RWPE1 (cell line): ENCODE data around the gene PTPRU.

ENCODE experiments used
- CTCF ChIA-PET: fragments of 350-600 bp; sonication (Branson Sonifier 250); formaldehyde crosslinking; extraction: SDS; loops from one replicate; lab custom pipeline; 2021; lab: Yijun Ruan, JAX
- POLR2A ChIA-PET: fragments of 400-600 bp; formaldehyde crosslinking; extraction: SDS; loops from one replicate; lab custom pipeline; 2020; ENCODE audit warnings: antibody characterized with exemption; ENCODE audit not compliant: low non-redundant PET; lab: Yijun Ruan, JAX
- DNase-seq: peaks from one replicate; pipeline ENCODE4 v3.0.0; 2012; ENCODE audit warnings: low spot score
- H3K27ac ChIP-seq: fragments of 450-650 bp; 2 replicates; pipeline ENCODE4 v1.5.1; 2017
- TF ChIP-seq, protein P1 (sequence below): fragments of 450-650 bp; conservative IDR thresholded peaks from 2 replicates; pipeline ENCODE4 v1.5.1; 2017; ENCODE audit warnings: low read depth, mild to moderate bottlenecking

The PTPRU gene

DNA sequence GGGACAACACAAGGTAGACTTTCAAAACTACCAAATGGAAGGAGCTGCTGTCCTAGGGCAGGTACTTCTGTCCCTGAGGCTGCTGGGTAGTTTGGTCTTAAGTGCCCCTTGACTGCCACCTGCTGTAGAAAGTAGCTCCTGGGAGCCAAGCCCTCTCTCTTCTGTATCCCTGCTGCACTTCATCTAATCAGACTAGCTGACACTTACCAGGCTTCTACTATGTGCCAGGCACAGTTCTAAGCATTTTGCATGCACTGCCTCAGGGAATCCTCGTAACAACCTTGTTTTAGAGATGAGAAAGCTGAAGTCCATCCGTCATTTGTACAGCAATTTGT, 38.8 kb upstream of the PTPRU start:
- POLR2A ChIA-PET: interaction anchor here (0.7 kb wide), 1 partner anchor 15 kb away, joined by 3 read pairs; no protein-coding TSS in a partner anchor
- TF ChIP-seq, protein P1, sequence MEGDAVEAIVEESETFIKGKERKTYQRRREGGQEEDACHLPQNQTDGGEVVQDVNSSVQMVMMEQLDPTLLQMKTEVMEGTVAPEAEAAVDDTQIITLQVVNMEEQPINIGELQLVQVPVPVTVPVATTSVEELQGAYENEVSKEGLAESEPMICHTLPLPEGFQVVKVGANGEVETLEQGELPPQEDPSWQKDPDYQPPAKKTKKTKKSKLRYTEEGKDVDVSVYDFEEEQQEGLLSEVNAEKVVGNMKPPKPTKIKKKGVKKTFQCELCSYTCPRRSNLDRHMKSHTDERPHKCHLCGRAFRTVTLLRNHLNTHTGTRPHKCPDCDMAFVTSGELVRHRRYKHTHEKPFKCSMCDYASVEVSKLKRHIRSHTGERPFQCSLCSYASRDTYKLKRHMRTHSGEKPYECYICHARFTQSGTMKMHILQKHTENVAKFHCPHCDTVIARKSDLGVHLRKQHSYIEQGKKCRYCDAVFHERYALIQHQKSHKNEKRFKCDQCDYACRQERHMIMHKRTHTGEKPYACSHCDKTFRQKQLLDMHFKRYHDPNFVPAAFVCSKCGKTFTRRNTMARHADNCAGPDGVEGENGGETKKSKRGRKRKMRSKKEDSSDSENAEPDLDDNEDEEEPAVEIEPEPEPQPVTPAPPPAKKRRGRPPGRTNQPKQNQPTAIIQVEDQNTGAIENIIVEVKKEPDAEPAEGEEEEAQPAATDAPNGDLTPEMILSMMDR: no peak
- no peak overlapping the region for H3K27ac ChIP-seq
- CTCF ChIA-PET: interaction anchor here (0.5 to 1.8 kb wide), 7 partner anchors 16 to 319 kb away, joined by 3 to 13 read pairs (median 5); partner anchors contain the start of gene SRSF4
- DNase-seq: no peak

DNA sequence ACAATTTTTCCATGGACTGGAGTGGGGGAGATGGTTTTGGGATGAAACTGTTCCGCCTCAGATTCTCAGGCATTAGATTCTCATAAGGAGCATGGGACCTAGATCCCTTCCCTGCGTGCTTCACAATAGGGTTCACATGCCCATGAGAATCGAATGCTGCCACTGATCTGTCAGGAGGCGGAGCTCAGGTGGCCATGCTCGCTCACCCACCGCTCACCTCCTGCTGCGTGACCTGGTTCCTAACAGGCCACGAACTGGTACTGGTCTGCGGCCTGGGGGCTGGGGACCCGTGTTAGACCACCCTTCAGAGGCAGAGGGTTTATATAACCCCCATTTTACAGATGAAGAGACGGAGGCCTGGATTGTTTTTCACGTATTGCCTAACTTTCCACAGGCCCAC, 38.3 kb upstream of the PTPRU start:
- DNase-seq: no peak
- CTCF ChIA-PET: interaction anchor here (1.1 to 1.8 kb wide), 4 partner anchors 16 to 316 kb away, joined by 3 to 13 read pairs (median 6); partner anchors contain the start of gene SRSF4
- POLR2A ChIA-PET: interaction anchor here (0.7 kb wide), 1 partner anchor 16 kb away, joined by 3 read pairs; no protein-coding TSS in a partner anchor
- no peak overlapping the region for H3K27ac ChIP-seq
- TF ChIP-seq, protein P1: no peak

DNA sequence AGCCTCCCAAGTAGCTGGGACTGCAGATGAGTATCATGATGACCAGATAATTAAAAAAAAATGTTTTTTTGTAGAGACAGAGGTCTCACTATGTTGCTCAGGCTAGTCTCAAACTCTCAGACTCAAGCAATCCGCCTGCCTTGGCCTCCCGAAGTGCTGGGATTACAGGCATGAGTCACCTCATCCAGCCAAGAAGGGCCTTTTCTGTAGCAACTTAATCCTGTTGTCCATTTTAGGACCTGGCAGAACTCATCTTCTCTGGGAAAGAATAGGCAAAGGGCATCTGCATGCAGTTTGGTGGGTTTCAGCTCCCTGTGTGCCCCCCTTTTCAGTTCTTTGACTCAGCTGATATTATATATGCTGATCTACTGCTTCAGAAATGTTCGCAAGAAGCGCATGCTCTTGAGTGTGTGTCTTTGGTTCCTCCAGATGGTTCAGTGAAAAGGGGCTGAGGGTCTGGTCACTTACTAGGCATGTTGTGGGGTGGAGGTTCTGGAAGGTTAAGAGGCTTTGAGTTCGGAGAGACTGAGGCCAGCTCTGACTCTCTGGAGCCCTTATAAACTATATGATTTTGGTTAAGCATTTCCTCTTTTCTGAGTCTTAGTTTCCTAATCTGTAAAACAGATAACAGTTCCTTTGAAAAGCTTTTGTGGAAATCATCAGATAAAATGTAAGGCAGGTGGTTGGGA, 35.3 kb upstream of the PTPRU start:
- POLR2A ChIA-PET: no interaction called here
- CTCF ChIA-PET: interaction anchor here (2.1 kb wide), 1 partner anchor 19 kb away, joined by 9 read pairs; the partner anchor contains the start of gene SRSF4
- H3K27ac ChIP-seq: no peak overlapping the region
- no peak for DNase-seq
- TF ChIP-seq, protein P1: no peak

DNA sequence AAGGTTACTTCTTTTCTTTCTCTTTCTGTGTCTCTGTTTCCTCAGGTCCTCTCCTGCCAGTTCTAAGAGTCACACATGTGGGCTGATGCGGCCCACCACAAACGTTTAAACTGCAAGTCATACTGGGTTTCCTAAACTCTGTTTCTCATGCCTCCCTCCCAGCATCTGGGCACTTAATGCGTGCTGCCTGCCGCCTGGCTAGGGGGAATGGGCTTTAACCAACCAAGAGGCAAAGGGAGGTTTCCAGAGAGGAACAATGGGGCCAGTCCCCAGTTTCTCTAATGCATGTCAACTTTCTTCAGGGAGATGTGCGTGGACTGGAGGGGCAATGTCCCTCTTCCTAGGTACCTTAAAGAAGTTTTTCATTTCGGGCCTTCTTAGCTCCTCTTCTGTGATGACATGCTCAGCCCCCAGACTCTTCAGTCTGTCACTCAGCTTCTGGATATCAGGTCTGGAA, 34.7 kb upstream of the PTPRU start:
- ChIA-PET POLR2A (no interaction called here), CTCF (interaction anchor here (2.1 to 2.4 kb wide), 2 partner anchors 20 to 320 kb away, joined by 9 to 21 read pairs; partner anchors contain the start of gene SRSF4)
- no peak for DNase-seq
- H3K27ac ChIP-seq: peak overlapping the region; percentile 52
- TF ChIP-seq, protein P1: no peak

DNA sequence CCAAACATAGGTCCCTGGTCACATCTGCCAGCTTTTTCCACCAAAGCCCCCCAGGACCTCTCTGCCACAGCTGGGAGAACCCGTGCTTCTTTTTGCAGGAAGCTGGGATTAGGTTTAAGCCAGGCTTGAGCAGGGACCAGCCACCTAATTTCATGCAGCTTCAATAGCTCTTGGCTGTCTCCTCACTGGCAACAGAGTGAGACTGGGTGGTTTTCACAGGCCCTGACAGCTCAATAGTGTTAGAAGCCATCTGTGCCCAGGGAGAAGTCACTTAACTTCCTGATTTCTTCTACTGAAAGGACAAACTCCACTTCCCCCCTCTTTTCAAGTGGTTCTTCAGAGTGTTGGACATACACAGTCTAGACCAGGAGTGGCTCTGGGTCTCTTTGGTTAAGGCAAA, 34.3 kb upstream of the PTPRU start:
- TF ChIP-seq, protein P1: no peak
- H3K27ac ChIP-seq: peak overlapping the region; percentile 52
- POLR2A ChIA-PET: interaction anchor here (1.3 kb wide), 1 partner anchor 20 kb away, joined by 7 read pairs; the partner anchor contains the start of gene SRSF4
- no peak for DNase-seq
- CTCF ChIA-PET: interaction anchor here (0.7 to 2.4 kb wide), 5 partner anchors 8 to 320 kb away, joined by 3 to 21 read pairs (median 5); partner anchors contain the start of gene SRSF4

DNA sequence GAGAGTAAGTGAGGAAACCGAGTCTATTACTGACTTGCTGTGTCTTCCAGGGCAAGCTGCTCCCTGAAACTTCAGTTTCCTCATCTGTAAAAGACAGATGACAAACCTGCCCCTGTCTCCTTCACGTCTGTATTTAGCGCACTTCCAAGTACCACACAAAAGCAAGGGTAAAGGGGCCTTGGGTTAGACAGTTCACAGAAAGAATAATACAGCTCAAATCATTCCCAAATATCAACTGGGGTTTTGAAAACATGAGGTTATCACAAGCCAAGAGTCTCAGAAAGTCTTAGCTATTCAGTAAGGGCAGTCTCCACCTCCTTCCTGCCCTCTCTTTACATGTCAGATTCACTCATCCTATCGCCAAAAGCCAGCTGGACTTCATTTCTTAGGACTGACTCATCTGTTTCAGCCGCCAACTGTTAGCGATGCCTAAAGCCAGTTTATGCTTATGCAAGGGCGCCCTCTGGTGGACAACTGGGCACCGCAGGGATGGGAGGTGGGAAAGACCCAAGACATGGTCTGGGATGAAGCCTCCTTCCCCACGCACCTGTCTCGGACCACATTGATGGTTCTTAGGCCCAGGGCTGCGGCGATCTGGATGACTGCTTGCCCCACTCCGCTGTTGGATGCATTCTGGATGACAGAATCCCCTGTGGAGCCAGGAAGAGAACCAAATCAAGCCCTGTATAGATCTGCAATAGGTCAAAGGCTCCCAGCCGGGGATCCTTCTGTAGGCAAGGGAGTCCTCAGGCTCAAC, 33.6 kb upstream of the PTPRU start:
- TF ChIP-seq, protein P1: peak; percentile 91
- POLR2A ChIA-PET: interaction anchor here (0.5 to 1.3 kb wide), 2 partner anchors 21 to 163 kb away, joined by 3 to 7 read pairs; partner anchors contain the start of gene SRSF4
- CTCF ChIA-PET: interaction anchor here (0.5 to 2.4 kb wide), 15 partner anchors 9 to 1070 kb away, joined by 3 to 21 read pairs (median 3); partner anchors contain the start of gene SRSF4
- H3K27ac ChIP-seq: peak overlapping the region; percentile 9; the same call in 1 of the 2 replicates
- peak; percentile 96 for DNase-seq
